WTC11 (cell line): Measurements from ENCODE around the gene PIGU. TPM values are rescaled to one million over a fixed set of nuclear protein-coding genes. Genes with fewer than 3 reads are reported as not detected.

ENCODE experiments used
- ATAC-seq: fragments of 200-7000 bp; cut with Tn5 transposase; 2 replicates; pipeline ENCODE4 v1.10.0; 2021; ENCODE audit warnings: mild to moderate bottlenecking, moderate library complexity
- CTCF ChIA-PET: fragments of 300-600 bp; sonication (Branson Sonifier 250); formaldehyde crosslinking; loops from one replicate; lab custom pipeline; 2021; ENCODE audit warnings: antibody characterized with exemption; lab: Charles Lee
- POLR2A ChIA-PET: fragments of 350-600 bp; sonication (Branson Sonifier 250); formaldehyde crosslinking; loops from one replicate; lab custom pipeline; 2021; ENCODE audit warnings: antibody characterized with exemption; lab: Charles Lee
- DNase-seq: peaks from one replicate; pipeline ENCODE4 v3.0.0; 2021; ENCODE audit warnings: low spot score
- H3K27ac Mint-ChIP-seq: 2 replicates; pipeline ENCODE4 v1.8.0; 2021; ENCODE audit warnings: mixed read lengths
- H3K27me3 Mint-ChIP-seq: 2 replicates; pipeline ENCODE4 v1.8.0; 2021; ENCODE audit warnings: low read depth, mild to moderate bottlenecking, moderate library complexity, mixed read lengths
- H3K36me3 Mint-ChIP-seq: 2 replicates; pipeline ENCODE4 v1.8.0; 2021; ENCODE audit warnings: mixed read lengths
- H3K4me1 Mint-ChIP-seq: 2 replicates; pipeline ENCODE4 v1.8.0; 2022; ENCODE audit warnings: mixed read lengths
- H3K4me3 Mint-ChIP-seq: 2 replicates; pipeline ENCODE4 v1.8.0; 2021; ENCODE audit warnings: mild to moderate bottlenecking, moderate library complexity, mixed read lengths
- H3K9me3 Mint-ChIP-seq: 2 replicates; pipeline ENCODE4 v1.8.0; 2021; ENCODE audit warnings: mixed read lengths
- AFF4 ChIP-seq: sonication (generic); formaldehyde crosslinking; IDR thresholded peaks from 2 replicates; pipeline ENCODE4 v1.8.1; 2023; ENCODE audit warnings: mild to moderate bottlenecking, missing genetic modification reagents, borderline replicate concordance
- AR ChIP-seq: fragments of 250-450 bp; sonication (Bioruptor Pico); IDR thresholded peaks from 2 replicates; pipeline ENCODE4 v1.9.0; 2021; ENCODE audit warnings: mild to moderate bottlenecking
- ATF1 ChIP-seq: sonication (generic); formaldehyde crosslinking; IDR thresholded peaks from 2 replicates; pipeline ENCODE4 v1.8.1; 2023; ENCODE audit warnings: mild to moderate bottlenecking, moderate library complexity, missing genetic modification reagents
- ATF3 ChIP-seq: sonication (generic); formaldehyde crosslinking; conservative IDR thresholded peaks from 2 replicates; pipeline ENCODE4 v1.8.1; 2022; ENCODE audit warnings: mild to moderate bottlenecking, missing genetic modification reagents
- CDX4 ChIP-seq: fragments of 250-450 bp; sonication (Bioruptor Pico); IDR thresholded peaks from 2 replicates; pipeline ENCODE4 v1.9.0; 2021; ENCODE audit warnings: moderate library complexity, mild to moderate bottlenecking, inconsistent platforms, borderline replicate concordance
- ERG ChIP-seq: fragments of 250-450 bp; sonication (Bioruptor Pico); IDR thresholded peaks from 2 replicates; pipeline ENCODE4 v1.8.0; 2021; ENCODE audit warnings: mild to moderate bottlenecking
- MAX ChIP-seq: sonication (generic); formaldehyde crosslinking; IDR thresholded peaks from 2 replicates; pipeline ENCODE4 v1.8.0; 2022; ENCODE audit warnings: mild to moderate bottlenecking, missing genetic modification reagents
- MYBL2 ChIP-seq: sonication (generic); formaldehyde crosslinking; IDR thresholded peaks from 2 replicates; pipeline ENCODE4 v1.8.1; 2023; ENCODE audit warnings: mild to moderate bottlenecking, moderate library complexity, missing genetic modification reagents
- NFE2L1 ChIP-seq: sonication (generic); formaldehyde crosslinking; IDR thresholded peaks from 2 replicates; pipeline ENCODE4 v1.8.1; 2023; ENCODE audit warnings: missing genetic modification reagents
- PRDM15 ChIP-seq: sonication (generic); formaldehyde crosslinking; IDR thresholded peaks from 2 replicates; pipeline ENCODE4 v1.8.0; 2022; ENCODE audit warnings: missing genetic modification reagents
- TP53 ChIP-seq: sonication (generic); formaldehyde crosslinking; IDR thresholded peaks from 2 replicates; pipeline ENCODE4 v1.8.1; 2023; ENCODE audit warnings: mild to moderate bottlenecking, missing genetic modification reagents
- ZNF138 ChIP-seq: sonication (generic); formaldehyde crosslinking; conservative IDR thresholded peaks from 2 replicates; pipeline ENCODE4 v1.8.1; 2022; ENCODE audit warnings: mild to moderate bottlenecking, moderate library complexity, missing genetic modification reagents
- ZNF416 ChIP-seq: fragments of 250-450 bp; sonication (Bioruptor Pico); IDR thresholded peaks from 2 replicates; pipeline ENCODE4 v1.9.0; 2021; ENCODE audit warnings: mild to moderate bottlenecking, inconsistent platforms
- ZSCAN18 ChIP-seq: fragments of 250-450 bp; sonication (Bioruptor Pico); IDR thresholded peaks from 2 replicates; pipeline ENCODE4 v2.1.2; 2022; ENCODE audit warnings: mild to moderate bottlenecking, moderate library complexity
- total RNA-seq: library from RNA; stranded (reverse); gene quantifications from 3 replicates; pipeline ENCODE4 v1.2.3, GENCODE V29; 2021

Gene PIGU
- total RNA-seq, 1 experiment from 2014 or later: 24.8 TPM

- TF ChIP-seq PRDM15 (CRISPR knock-in tag): no peak
- TF ChIP-seq NFE2L1: no peak
- no peak for TF ChIP-seq ZNF138
- no peak for TF ChIP-seq CDX4 (CRISPR knock-in tag)
- no peak for TF ChIP-seq ATF3 (CRISPR knock-in tag)
- TF ChIP-seq AFF4: no peak
- no peak for TF ChIP-seq ERG (CRISPR knock-in tag)
Observed at GRCh38 chr20:34577061-34577460, 99.8 kb downstream of the PIGU start (continued).

GRCh38 chr20:34575756-34576155, 101.1 kb downstream of the PIGU start:
- H3K4me1 Mint-ChIP-seq: peaks cover 10% of the 10 kb centered on the region
- no peak for ATAC-seq
- no peak overlapping the region; the same call in 1 of the 2 replicates for H3K27ac Mint-ChIP-seq
- TF ChIP-seq AR (CRISPR knock-in tag) (no peak), TP53 (CRISPR knock-in tag) (no peak), ZNF416 (CRISPR knock-in tag) (no peak), MYBL2 (CRISPR knock-in tag) (no peak), CDX4 (CRISPR knock-in tag) (no peak), ATF1 (no peak), ZSCAN18 (CRISPR knock-in tag) (no peak), NFE2L1 (no peak), ERG (CRISPR knock-in tag) (no peak), MAX (CRISPR knock-in tag) (no peak)
- H3K4me3 Mint-ChIP-seq: no peak overlapping the region
- POLR2A ChIA-PET: no interaction called here
- H3K27me3 Mint-ChIP-seq: no peaks in the 10 kb centered on the region
- H3K36me3 Mint-ChIP-seq: peaks cover 8% of the 10 kb centered on the region; the same call in 1 of the 2 replicates
- no peaks in the 10 kb centered on the region for H3K9me3 Mint-ChIP-seq
- CTCF ChIA-PET: interaction anchor here (1.4 kb wide), 1 partner anchor 194 kb away, joined by 3 read pairs; no protein-coding TSS in a partner anchor
- no peak for DNase-seq
